Measurements from ENCODE around the gene NUFIP2. TPM values are rescaled to one million over a fixed set of nuclear protein-coding genes. Genes with fewer than 3 reads are reported as not detected.

The NUFIP2 gene
- total RNA-seq, 1 donor from 2014 or later: 61.8 TPM

- TF ChIP-seq, protein P1, sequence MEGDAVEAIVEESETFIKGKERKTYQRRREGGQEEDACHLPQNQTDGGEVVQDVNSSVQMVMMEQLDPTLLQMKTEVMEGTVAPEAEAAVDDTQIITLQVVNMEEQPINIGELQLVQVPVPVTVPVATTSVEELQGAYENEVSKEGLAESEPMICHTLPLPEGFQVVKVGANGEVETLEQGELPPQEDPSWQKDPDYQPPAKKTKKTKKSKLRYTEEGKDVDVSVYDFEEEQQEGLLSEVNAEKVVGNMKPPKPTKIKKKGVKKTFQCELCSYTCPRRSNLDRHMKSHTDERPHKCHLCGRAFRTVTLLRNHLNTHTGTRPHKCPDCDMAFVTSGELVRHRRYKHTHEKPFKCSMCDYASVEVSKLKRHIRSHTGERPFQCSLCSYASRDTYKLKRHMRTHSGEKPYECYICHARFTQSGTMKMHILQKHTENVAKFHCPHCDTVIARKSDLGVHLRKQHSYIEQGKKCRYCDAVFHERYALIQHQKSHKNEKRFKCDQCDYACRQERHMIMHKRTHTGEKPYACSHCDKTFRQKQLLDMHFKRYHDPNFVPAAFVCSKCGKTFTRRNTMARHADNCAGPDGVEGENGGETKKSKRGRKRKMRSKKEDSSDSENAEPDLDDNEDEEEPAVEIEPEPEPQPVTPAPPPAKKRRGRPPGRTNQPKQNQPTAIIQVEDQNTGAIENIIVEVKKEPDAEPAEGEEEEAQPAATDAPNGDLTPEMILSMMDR (IDR thresholded peaks at IDR 0.05): no peak
- no peak for ATAC-seq (ENCODE audit: low read depth)
- no peak for DNase-seq
- H3K9me3 Mint-ChIP-seq: no peaks in the 10 kb centered on the region
- H3K4me3 Mint-ChIP-seq: no peak overlapping the region
- peaks cover 8% of the 10 kb centered on the region for H3K4me1 Mint-ChIP-seq
- H3K27ac Mint-ChIP-seq: no peak overlapping the region
- no peaks in the 10 kb centered on the region for H3K27me3 Mint-ChIP-seq
- ChIA-PET POLR2A (no interaction called here), CTCF (interaction anchor here (0.9 to 1.0 kb wide), 2 partner anchors 32 to 33 kb away, joined by 3 read pairs; no protein-coding TSS in a partner anchor)
- H3K36me3 Mint-ChIP-seq (ENCODE audit: low read depth): peaks cover 21% of the 10 kb centered on the region
- intact Hi-C loops (cut with micrococcal nuclease): loop anchor here (1.0 kb wide), 1 partner anchor 39 kb away; no protein-coding TSS in a partner anchor
Observed at GRCh38 chr17:29252101-29252791, 41.7 kb downstream of the NUFIP2 start.

- no peaks in the 10 kb centered on the region for H3K9me3 Mint-ChIP-seq
- ATAC-seq (ENCODE audit: low read depth) (no peak), DNase-seq (no peak)
- H3K36me3 Mint-ChIP-seq (ENCODE audit: low read depth): peaks cover 14% of the 10 kb centered on the region
- intact Hi-C loops (cut with micrococcal nuclease): no loop called here
- no peak overlapping the region for H3K27ac Mint-ChIP-seq
- CTCF ChIA-PET: no interaction called here
- TF ChIP-seq, protein P1 (IDR thresholded peaks at IDR 0.05): no peak
- POLR2A ChIA-PET: interaction anchor here (0.5 kb wide), 1 partner anchor 28 kb away, joined by 3 read pairs; no protein-coding TSS in a partner anchor
- H3K27me3 Mint-ChIP-seq: no peaks in the 10 kb centered on the region
- H3K4me1 Mint-ChIP-seq: peaks cover 11% of the 10 kb centered on the region
- H3K4me3 Mint-ChIP-seq: no peak overlapping the region
Observed at GRCh38 chr17:29251184-29251583, 42.8 kb downstream of the NUFIP2 start.

- H3K9me3 Mint-ChIP-seq: no peaks in the 10 kb centered on the region
- no peak overlapping the region for H3K4me3 Mint-ChIP-seq
- intact Hi-C loops (cut with micrococcal nuclease): no loop called here
- DNase-seq (no peak), ATAC-seq (ENCODE audit: low read depth) (no peak)
- TF ChIP-seq, protein P1 (IDR thresholded peaks at IDR 0.05): no peak
- ChIA-PET POLR2A (interaction anchor here (0.5 kb wide), 1 partner anchor 28 kb away, joined by 3 read pairs; no protein-coding TSS in a partner anchor), CTCF (interaction anchor here (1.3 kb wide), 1 partner anchor 31 kb away, joined by 3 read pairs; no protein-coding TSS in a partner anchor)
- H3K4me1 Mint-ChIP-seq: peaks cover 11% of the 10 kb centered on the region
- no peaks in the 10 kb centered on the region for H3K27me3 Mint-ChIP-seq
- peaks cover 11% of the 10 kb centered on the region for H3K36me3 Mint-ChIP-seq (ENCODE audit: low read depth)
- H3K27ac Mint-ChIP-seq: no peak overlapping the region
Observed at GRCh38 chr17:29250666-29251065, 43.3 kb downstream of the NUFIP2 start.

DNA sequence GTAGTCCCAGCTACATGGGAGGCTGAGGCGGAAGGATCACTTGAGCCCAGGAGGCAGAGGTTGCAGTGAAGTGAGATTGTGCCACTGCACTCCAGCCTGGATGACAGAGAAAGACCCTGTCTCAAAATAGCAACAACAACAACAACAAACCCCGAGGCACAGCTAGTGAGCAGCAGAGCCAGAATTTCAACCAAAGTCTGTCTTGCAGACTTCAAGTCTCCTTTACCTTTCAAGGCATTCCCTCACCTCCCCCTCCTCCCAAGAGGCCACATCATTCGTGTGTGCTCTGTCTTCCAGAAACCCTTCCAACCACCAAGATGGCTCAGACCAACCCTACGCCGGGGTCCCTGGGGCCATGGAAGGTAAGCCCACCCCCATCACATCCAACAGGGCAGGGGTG is 45.1 kb downstream of the NUFIP2 start:
- Mint-ChIP-seq H3K9me3 (no peaks in the 10 kb centered on the region), H3K27ac (no peak overlapping the region), H3K4me1 (peaks cover 11% of the 10 kb centered on the region), H3K27me3 (no peaks in the 10 kb centered on the region), H3K4me3 (no peak overlapping the region), H3K36me3 (ENCODE audit: low read depth) (peaks cover 2% of the 10 kb centered on the region)
- TF ChIP-seq, protein P1 (IDR thresholded peaks at IDR 0.05): no peak
- DNase-seq (no peak), ATAC-seq (ENCODE audit: low read depth) (no peak)
- intact Hi-C loops (cut with micrococcal nuclease): no loop called here
- CTCF ChIA-PET: no interaction called here
- POLR2A ChIA-PET: no interaction called here

GRCh38 chr17:29247219-29247618 is 46.7 kb downstream of the NUFIP2 start:
- Mint-ChIP-seq H3K27me3 (no peaks in the 10 kb centered on the region), H3K27ac (no peak overlapping the region), H3K36me3 (ENCODE audit: low read depth) (peaks cover 2% of the 10 kb centered on the region), H3K4me1 (peaks cover 11% of the 10 kb centered on the region), H3K9me3 (no peaks in the 10 kb centered on the region), H3K4me3 (no peak overlapping the region)
- ChIA-PET CTCF (no interaction called here), POLR2A (no interaction called here)
- TF ChIP-seq, protein P1 (IDR thresholded peaks at IDR 0.05): no peak
- ATAC-seq (ENCODE audit: low read depth) (no peak), DNase-seq (no peak)
- intact Hi-C loops (cut with micrococcal nuclease): no loop called here

Measured in activated B cell treated with CpG ODN at 0.5 μM for 24 hours (primary cell).